Large intestine (tissue), 3 donors: ENCODE data around the gene QPCTL. TPM values are rescaled to one million over a fixed set of nuclear protein-coding genes. Genes with fewer than 3 reads are reported as not detected.
"Not testable (repeated sequence)": the region's sequence is repeated elsewhere in the genome, so short reads cannot be mapped to it uniquely, and the experiment has no call there.

Source experiments
- DNase-seq, 2 donors: peaks; one replicate each; pipeline versions ENCODE4 v3.0.0 to v3.0.0-alpha.2; 2013
- H3K27ac ChIP-seq: one replicate; pipeline ENCODE4 v1.5.1; 2013; ENCODE audit warnings: low read length
- H3K27me3 ChIP-seq: 2 replicates; pipeline ENCODE4 v1.6.1; 2013; ENCODE audit warnings: low read length; ENCODE audit not compliant: control insufficient read depth, insufficient read depth
- H3K36me3 ChIP-seq: 2 replicates; pipeline ENCODE4 v1.6.1; 2013; ENCODE audit warnings: low read length; ENCODE audit not compliant: control insufficient read depth, insufficient read depth
- H3K4me1 ChIP-seq: one replicate; pipeline ENCODE4 v1.6.1; 2013; ENCODE audit warnings: low read length; ENCODE audit not compliant: control insufficient read depth, insufficient read depth
- H3K4me3 ChIP-seq: one replicate; pipeline ENCODE4 v1.5.1; 2013; ENCODE audit warnings: low read length
- H3K9me3 ChIP-seq: one replicate; pipeline ENCODE4 v1.6.1; 2013; ENCODE audit warnings: mild to moderate bottlenecking, low read depth, low read length, moderate library complexity; ENCODE audit not compliant: control insufficient read depth
- WGBS: methylation state at CpG from one replicate; pipeline ENCODE4 v1.1.5; 2013; ENCODE audit warnings: low lambda C conversion rate; ENCODE audit not compliant: insufficient coverage; 5-methylcytosine and 5-hydroxymethylcytosine counted together
- polyA plus RNA-seq: library from polyadenylated mRNA; unstranded; fragments of 120-200 nt; gene quantifications from one replicate; pipeline ENCODE4 v1.2.1, GENCODE V29; 2013

Gene QPCTL
- polyA plus RNA-seq, 1 donor = 8.1 TPM

DNA sequence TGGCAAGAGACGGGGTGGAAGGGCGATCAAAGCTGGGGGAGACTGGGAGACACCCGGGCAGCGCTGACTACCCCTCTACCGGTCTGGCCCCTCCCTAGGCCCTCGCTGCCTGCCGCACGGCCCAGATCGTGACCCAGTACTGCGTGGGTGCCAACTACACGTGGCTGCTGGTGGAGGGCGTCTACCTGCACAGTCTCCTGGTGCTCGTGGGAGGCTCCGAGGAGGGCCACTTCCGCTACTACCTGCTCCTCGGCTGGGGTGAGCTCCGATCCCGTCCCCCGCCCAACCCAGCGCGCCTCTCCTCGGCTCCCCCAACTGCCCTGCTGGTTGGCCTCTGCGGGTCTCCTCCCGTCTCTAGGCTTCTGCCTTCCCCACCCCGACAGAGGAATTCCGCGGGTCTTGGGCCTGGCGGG lies 15.6 kb upstream of the QPCTL start:
- no peak overlapping the region for H3K27ac ChIP-seq
- peaks cover 40% of the 10 kb centered on the region for H3K27me3 ChIP-seq
- peaks cover 17% of the 10 kb centered on the region for H3K4me1 ChIP-seq
- no peaks in the 10 kb centered on the region for H3K9me3 ChIP-seq
- DNase-seq = peak; percentile 23 to 44
- no CpG with 5 or more reads among the region's 28 CpGs for WGBS
- peak overlapping the region; percentile 39 for H3K4me3 ChIP-seq
- H3K36me3 ChIP-seq = no peaks in the 10 kb centered on the region

DNA sequence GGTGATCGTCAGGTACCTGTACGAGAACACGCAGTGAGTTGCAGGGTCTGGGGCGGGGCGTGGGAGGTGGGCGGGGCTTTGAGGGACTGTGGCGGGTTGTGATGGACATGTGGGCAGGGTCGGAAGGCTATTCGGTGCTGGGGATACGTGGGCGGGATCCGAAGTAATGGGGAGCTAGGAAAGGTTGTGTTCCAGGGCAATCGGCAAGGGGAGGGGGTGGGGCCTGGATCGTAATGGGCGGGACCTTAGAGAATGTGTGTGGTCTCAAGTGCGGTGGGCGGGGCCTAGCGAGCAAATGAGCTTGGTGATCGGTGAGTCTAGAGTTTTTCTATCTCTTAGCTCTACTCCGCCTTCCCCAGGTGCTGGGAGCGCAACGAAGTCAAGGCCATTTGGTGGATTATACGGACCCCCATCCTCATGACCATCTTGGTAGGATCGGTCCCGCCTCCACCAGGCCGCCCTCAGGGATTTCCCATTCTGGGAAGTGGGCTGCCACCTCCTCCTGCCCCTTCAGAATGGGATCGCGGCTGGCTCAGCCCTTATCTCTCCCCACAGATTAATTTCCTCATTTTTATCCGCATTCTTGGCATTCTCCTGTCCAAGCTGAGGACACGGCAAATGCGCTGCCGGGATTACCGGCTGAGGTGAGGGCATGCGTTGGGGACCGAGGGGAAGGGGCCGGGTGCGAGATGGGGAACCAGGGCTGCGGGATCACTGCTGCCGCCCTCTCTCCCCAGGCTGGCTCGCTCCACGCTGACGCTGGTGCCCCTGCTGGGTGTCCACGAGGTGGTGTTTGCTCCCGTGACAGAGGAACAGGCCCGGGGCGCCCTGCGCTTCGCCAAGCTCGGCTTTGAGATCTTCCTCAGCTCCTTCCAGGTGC lies 14.9 kb upstream of the QPCTL start:
- Histone ChIP-seq H3K36me3 (no peaks in the 10 kb centered on the region), H3K27me3 (peaks cover 40% of the 10 kb centered on the region), H3K9me3 (no peaks in the 10 kb centered on the region), H3K4me1 (peaks cover 17% of the 10 kb centered on the region), H3K4me3 (peak overlapping the region; percentile 39), H3K27ac (no peak overlapping the region)
- DNase-seq = peak; percentile 92
- WGBS = no CpG with 5 or more reads among the region's 49 CpGs

GRCh38 chr19:45681391-45682015 lies 11.0 kb upstream of the QPCTL start:
- no peaks in the 10 kb centered on the region for H3K9me3 ChIP-seq
- H3K4me1 ChIP-seq = peaks cover 17% of the 10 kb centered on the region
- H3K27me3 ChIP-seq = peaks cover 23% of the 10 kb centered on the region
- H3K27ac ChIP-seq = no peak overlapping the region
- 7% methylated on average over 4 of the region's 51 CpGs for WGBS
- peak; percentile 79 to 87 for DNase-seq
- H3K4me3 ChIP-seq = peak overlapping the region; percentile 39
- H3K36me3 ChIP-seq = peaks cover 20% of the 10 kb centered on the region

GRCh38 chr19:45682117-45682516 lies 10.3 kb upstream of the QPCTL start:
- Histone ChIP-seq H3K4me1 (peaks cover 13% of the 10 kb centered on the region), H3K27me3 (peaks cover 17% of the 10 kb centered on the region), H3K9me3 (no peaks in the 10 kb centered on the region), H3K4me3 (peak overlapping the region; percentile 39), H3K27ac (no peak overlapping the region), H3K36me3 (peaks cover 23% of the 10 kb centered on the region)
- no CpG with 5 or more reads among the region's 8 CpGs for WGBS
- DNase-seq = no peak

GRCh38 chr19:45682908-45683307 lies 9.6 kb upstream of the QPCTL start:
- WGBS = 83% methylated on average over 1 of the region's 5 CpGs
- Histone ChIP-seq H3K27ac (no peak overlapping the region), H3K4me3 (no peak overlapping the region), H3K27me3 (peaks cover 10% of the 10 kb centered on the region), H3K36me3 (peaks cover 31% of the 10 kb centered on the region), H3K4me1 (peaks cover 9% of the 10 kb centered on the region), H3K9me3 (no peaks in the 10 kb centered on the region)
- no peak for DNase-seq

GRCh38 chr19:45685045-45685444 lies 7.4 kb upstream of the QPCTL start:
- H3K9me3 ChIP-seq, H3K4me3 ChIP-seq, DNase-seq, H3K27me3 ChIP-seq, H3K27ac ChIP-seq, H3K4me1 ChIP-seq: not testable (repeated sequence)
- WGBS = no CpG with 5 or more reads among the region's 11 CpGs
- peaks cover 41% of the 10 kb centered on the region for H3K36me3 ChIP-seq

GRCh38 chr19:45687599-45687998 lies 4.9 kb upstream of the QPCTL start:
- Histone ChIP-seq H3K4me3 (no peak overlapping the region), H3K4me1 (peaks cover 3% of the 10 kb centered on the region), H3K27ac (no peak overlapping the region), H3K27me3 (no peaks in the 10 kb centered on the region), H3K36me3 (peaks cover 41% of the 10 kb centered on the region), H3K9me3 (no peaks in the 10 kb centered on the region)
- WGBS = no CpG with 5 or more reads among the region's 9 CpGs
- no peak for DNase-seq

DNA sequence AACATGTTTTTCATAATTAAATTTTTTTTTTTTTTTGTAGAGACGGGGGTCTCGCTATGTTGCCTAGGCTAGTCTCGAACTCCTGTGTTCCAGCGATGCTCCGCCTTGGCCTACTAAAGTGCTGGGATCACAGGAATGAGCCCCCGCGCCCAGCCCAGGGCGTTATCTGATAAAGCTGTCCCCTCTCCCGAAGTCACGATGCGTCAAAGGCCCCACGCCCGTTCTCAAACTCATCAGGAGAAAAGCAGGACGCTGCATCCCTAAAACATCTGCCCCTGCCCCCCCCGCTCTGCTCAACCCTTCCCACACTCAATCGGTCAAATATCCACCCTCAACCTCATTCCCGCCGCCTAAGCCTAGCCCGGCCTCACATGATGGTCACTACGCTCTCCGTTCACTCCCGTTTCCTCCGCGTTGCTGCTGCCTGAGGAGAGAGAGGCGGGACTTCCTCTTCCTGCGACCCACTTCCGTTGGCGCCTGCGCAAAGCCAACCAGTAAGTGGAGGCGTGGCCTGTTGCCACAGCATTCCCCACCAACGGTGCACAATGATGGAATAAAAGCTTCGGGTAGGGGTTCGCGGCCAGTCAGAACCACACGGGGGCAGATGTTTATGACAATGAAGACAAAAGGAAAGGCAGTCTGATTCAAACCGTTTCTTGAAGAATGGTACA lies 815 bp upstream of the QPCTL start, which contains the start of gene SNRPD2:
SNRPD2 (minus strand) TSS at position 438 of the 671 bp plus-strand sequence; CDS start at position 373, 65 bp downstream.
- H3K27ac ChIP-seq = peak within 1 kb of the TSS; percentile 88
- no peaks in the 10 kb centered on the region for H3K9me3 ChIP-seq
- peaks cover 6% of the 10 kb centered on the region for H3K4me1 ChIP-seq
- peaks cover 30% of the 10 kb centered on the region for H3K36me3 ChIP-seq
- H3K27me3 ChIP-seq = no peaks in the 10 kb centered on the region
- WGBS = no CpG with 5 or more reads among the region's 36 CpGs
- peak within 1 kb of the TSS; percentile 91 for H3K4me3 ChIP-seq
- DNase-seq = peak; percentile 95 to 97

DNA sequence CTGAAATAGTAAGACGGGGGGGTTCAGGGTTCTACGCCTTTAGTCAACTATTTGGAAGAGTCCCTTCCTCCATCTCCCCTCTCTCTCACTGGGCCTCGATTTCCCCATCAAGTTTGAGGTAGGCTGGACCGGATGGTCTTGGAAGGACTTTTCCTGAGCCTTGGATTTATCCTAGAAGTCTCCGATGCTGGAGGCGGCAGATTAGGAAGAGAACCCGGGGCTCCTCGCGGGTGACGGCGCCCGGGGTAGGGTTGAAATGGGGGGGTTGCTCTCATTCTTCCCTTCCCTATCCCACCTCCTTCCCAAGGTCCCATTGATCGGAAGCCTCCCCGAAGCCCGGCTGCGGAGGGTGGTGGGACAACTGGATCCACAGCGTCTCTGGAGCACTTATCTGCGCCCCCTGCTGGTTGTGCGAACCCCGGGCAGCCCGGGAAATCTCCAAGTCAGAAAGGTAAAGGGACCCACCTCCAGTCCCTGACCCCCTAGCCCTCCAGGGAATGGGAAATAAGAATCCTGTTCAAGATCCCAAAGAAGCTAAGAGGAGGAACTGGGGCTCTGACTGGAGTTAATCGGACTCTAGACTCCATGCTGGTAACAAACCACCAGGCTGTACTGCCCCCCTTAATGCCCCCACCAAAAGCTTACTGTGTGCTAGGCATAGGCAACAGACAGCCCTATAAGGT lies 781 bp downstream of the QPCTL start:
- Histone ChIP-seq H3K36me3 (peaks cover 17% of the 10 kb centered on the region), H3K9me3 (no peaks in the 10 kb centered on the region), H3K4me3 (peak overlapping the region; percentile 91), H3K27me3 (no peaks in the 10 kb centered on the region), H3K4me1 (peaks cover 6% of the 10 kb centered on the region), H3K27ac (peak overlapping the region; percentile 88)
- DNase-seq = peak; percentile 46 to 68
- WGBS = no CpG with 5 or more reads among the region's 22 CpGs

- Histone ChIP-seq H3K9me3 (no peaks in the 10 kb centered on the region), H3K4me1 (no peaks in the 10 kb centered on the region), H3K36me3 (peaks cover 15% of the 10 kb centered on the region), H3K27ac (no peak overlapping the region), H3K27me3 (no peaks in the 10 kb centered on the region), H3K4me3 (no peak overlapping the region)
- no peak for DNase-seq
- no CpG with 5 or more reads among the region's 7 CpGs for WGBS
Measured at GRCh38 chr19:45701676-45702075, 9.2 kb downstream of the QPCTL start.
